Measurements from ENCODE around the gene NKRF.

The NKRF gene

GRCh38 chrX:119606280-119607017 is at the start of gene NKRF:
TSS of gene NKRF (minus strand) at chrX:119606424.
- no peaks in the 10 kb centered on the region for H3K27me3 ChIP-seq (ENCODE audit: low read length)
- H4K20me1 ChIP-seq (ENCODE audit: low read depth, low read length) = 0 out of 2 replicates have a peak, but pooled peaks cover 5% of the 10 kb centered on the region
- H3K9ac ChIP-seq (ENCODE audit: low read length) = peak within 1 kb of the TSS; percentile 95
- H3K9me3 ChIP-seq (ENCODE audit: insufficient read depth, low read length) = no peaks in the 10 kb centered on the region
- H3K27ac ChIP-seq (ENCODE audit: low read depth, low read length) = peak within 1 kb of the TSS; percentile 81
- peaks cover 46% of the 10 kb centered on the region for H3K79me2 ChIP-seq (ENCODE audit: insufficient read depth, low read length)
- H3K9me2 ChIP-seq (replicated peaks; ENCODE audit: insufficient read depth, low read length) = no peaks in the 10 kb centered on the region
- peak within 1 kb of the TSS; percentile 79 for H3K4me2 ChIP-seq (ENCODE audit: low read depth, low read length, poor library complexity, severe bottlenecking)
- no peaks in the 10 kb centered on the region for H3F3A ChIP-seq (ENCODE audit: insufficient read depth)
- no peak for TF ChIP-seq EZH2phosphoT487 (conservative IDR thresholded peaks at IDR 0.05; ENCODE audit: low read length)
- TF ChIP-seq CTCF (IDR thresholded peaks at IDR 0.05; ENCODE audit: insufficient read depth, low read length, poor library complexity, severe bottlenecking) = no peak
- H3K4me3 ChIP-seq (ENCODE audit: insufficient read depth, low read length, poor library complexity, severe bottlenecking) = peak within 1 kb of the TSS; percentile 86
- peak within 1 kb of the TSS; percentile 18 for H2AFZ ChIP-seq (ENCODE audit: low read depth, low read length, severe bottlenecking)
- H3K36me3 ChIP-seq (ENCODE audit: low read length) = no peaks in the 10 kb centered on the region

GRCh38 chrX:119655125-119655524 is 48.9 kb upstream of the NKRF start:
- Histone ChIP-seq H3K9me3 (ENCODE audit: insufficient read depth, low read length) (no peaks in the 10 kb centered on the region), H3K27me3 (ENCODE audit: low read length) (no peaks in the 10 kb centered on the region), H3K9ac (ENCODE audit: low read length) (no peak overlapping the region), H2AFZ (ENCODE audit: low read depth, low read length, severe bottlenecking) (no peak overlapping the region), H3K9me2 (replicated peaks; ENCODE audit: insufficient read depth, low read length) (no peaks in the 10 kb centered on the region), H3F3A (ENCODE audit: insufficient read depth) (no peaks in the 10 kb centered on the region), H3K4me2 (ENCODE audit: low read depth, low read length, poor library complexity, severe bottlenecking) (no peak overlapping the region), H4K20me1 (ENCODE audit: low read depth, low read length) (no peaks in the 10 kb centered on the region), H3K4me3 (ENCODE audit: insufficient read depth, low read length, poor library complexity, severe bottlenecking) (no peak overlapping the region), H3K27ac (ENCODE audit: low read depth, low read length) (no peak overlapping the region), H3K79me2 (ENCODE audit: insufficient read depth, low read length) (no peaks in the 10 kb centered on the region), H3K36me3 (ENCODE audit: low read length) (peaks cover under 1% of the 10 kb centered on the region; the same call in 1 of the 2 replicates)
- TF ChIP-seq CTCF (IDR thresholded peaks at IDR 0.05; ENCODE audit: insufficient read depth, low read length, poor library complexity, severe bottlenecking) = no peak
- TF ChIP-seq EZH2phosphoT487 (conservative IDR thresholded peaks at IDR 0.05; ENCODE audit: low read length) = no peak

GRCh38 chrX:119654112-119654531 is 47.9 kb upstream of the NKRF start:
- TF ChIP-seq EZH2phosphoT487 (conservative IDR thresholded peaks at IDR 0.05; ENCODE audit: low read length) (no peak), CTCF (IDR thresholded peaks at IDR 0.05; ENCODE audit: insufficient read depth, low read length, poor library complexity, severe bottlenecking) (no peak)
- Histone ChIP-seq H3F3A (ENCODE audit: insufficient read depth) (no peaks in the 10 kb centered on the region), H3K9ac (ENCODE audit: low read length) (no peak overlapping the region), H3K4me2 (ENCODE audit: low read depth, low read length, poor library complexity, severe bottlenecking) (no peak overlapping the region), H4K20me1 (ENCODE audit: low read depth, low read length) (no peaks in the 10 kb centered on the region), H3K27ac (ENCODE audit: low read depth, low read length) (no peak overlapping the region), H2AFZ (ENCODE audit: low read depth, low read length, severe bottlenecking) (no peak overlapping the region), H3K27me3 (ENCODE audit: low read length) (no peaks in the 10 kb centered on the region), H3K9me2 (replicated peaks; ENCODE audit: insufficient read depth, low read length) (no peaks in the 10 kb centered on the region), H3K9me3 (ENCODE audit: insufficient read depth, low read length) (no peaks in the 10 kb centered on the region), H3K36me3 (ENCODE audit: low read length) (no peaks in the 10 kb centered on the region), H3K79me2 (ENCODE audit: insufficient read depth, low read length) (no peaks in the 10 kb centered on the region), H3K4me3 (ENCODE audit: insufficient read depth, low read length, poor library complexity, severe bottlenecking) (no peak overlapping the region)
